H9 (cell line): ENCODE measurements around the gene TTLL4. TPM values are rescaled to one million over a fixed set of nuclear protein-coding genes. Genes with fewer than 3 reads are reported as not detected.

ENCODE experiments used
- DNase-seq: peaks from one replicate; pipeline ENCODE4 v3.0.0-alpha.2; 2017
- H2AFZ ChIP-seq: one replicate; pipeline ENCODE4 v1.6.1; 2013; ENCODE audit warnings: mild to moderate bottlenecking, low read length, control low read depth, moderate library complexity
- H2AK5ac ChIP-seq: 2 replicates; pipeline ENCODE4 v1.6.1; 2013; ENCODE audit warnings: low read length, control low read depth, mixed read lengths; ENCODE audit not compliant: insufficient read length
- H2BK120ac ChIP-seq: one replicate; pipeline ENCODE4 v1.6.1; 2013; ENCODE audit warnings: low read depth, mild to moderate bottlenecking, low read length, control low read depth, inconsistent platforms; ENCODE audit not compliant: poor library complexity, severe bottlenecking
- H2BK12ac ChIP-seq: 2 replicates; pipeline ENCODE4 v1.6.1; 2013; ENCODE audit warnings: low read length, control low read depth, mixed read lengths, low read depth; ENCODE audit not compliant: insufficient read length
- H2BK15ac ChIP-seq: 2 replicates; pipeline ENCODE4 v1.6.1; 2013; ENCODE audit warnings: low read depth, low read length, control low read depth
- H2BK20ac ChIP-seq: one replicate; pipeline ENCODE4 v1.6.1; 2013; ENCODE audit warnings: low read depth, mild to moderate bottlenecking, low read length, control low read depth, inconsistent platforms; ENCODE audit not compliant: poor library complexity, severe bottlenecking
- H2BK5ac ChIP-seq: 2 replicates; pipeline ENCODE4 v1.6.1; 2013; ENCODE audit warnings: low read length, control low read depth, mixed read lengths; ENCODE audit not compliant: insufficient read length
- H3K14ac ChIP-seq: 2 replicates; pipeline ENCODE4 v1.6.1; 2013; ENCODE audit warnings: low read length, control low read depth; ENCODE audit not compliant: insufficient read depth
- H3K18ac ChIP-seq: 2 replicates; pipeline ENCODE4 v1.6.1; 2013; ENCODE audit warnings: low read depth, mild to moderate bottlenecking, mixed read lengths, low read length, control low read depth; ENCODE audit not compliant: insufficient read length
- H3K23ac ChIP-seq: 2 replicates; pipeline ENCODE4 v1.6.1; 2013; ENCODE audit warnings: low read length, control low read depth, mixed read lengths, low read depth; ENCODE audit not compliant: insufficient read length
- H3K23me2 ChIP-seq: 2 replicates; pipeline ENCODE4 v1.6.1; 2013; ENCODE audit warnings: low read depth, mild to moderate bottlenecking, mixed read lengths, low read length, control low read depth; ENCODE audit not compliant: insufficient read length, poor library complexity, severe bottlenecking
- H3K27ac ChIP-seq: 2 replicates; pipeline ENCODE4 v1.5.1; 2013; ENCODE audit warnings: low read length, control low read depth, mixed read lengths, low read depth; ENCODE audit not compliant: insufficient read length
- H3K27me3 ChIP-seq: 2 replicates; pipeline ENCODE4 v1.6.1; 2013; ENCODE audit warnings: low read length, control low read depth, inconsistent platforms; ENCODE audit not compliant: insufficient read depth
- H3K4ac ChIP-seq: 2 replicates; pipeline ENCODE4 v1.6.1; 2013; ENCODE audit warnings: low read depth, mild to moderate bottlenecking, control low read depth, inconsistent platforms, low read length, moderate library complexity
- H3K4me1 ChIP-seq: 2 replicates; pipeline ENCODE4 v1.6.1; 2013; ENCODE audit warnings: low read length, control low read depth, inconsistent platforms; ENCODE audit not compliant: insufficient read depth
- H3K4me2 ChIP-seq: 2 replicates; pipeline ENCODE4 v1.6.1; 2013; ENCODE audit warnings: low read length, control low read depth, mixed read lengths; ENCODE audit not compliant: insufficient read length, insufficient read depth
- H3K56ac ChIP-seq: 2 replicates; pipeline ENCODE4 v1.6.1; 2013; ENCODE audit warnings: low read depth, mild to moderate bottlenecking, mixed read lengths, low read length, control low read depth; ENCODE audit not compliant: insufficient read length
- H3K79me1 ChIP-seq: 2 replicates; pipeline ENCODE4 v1.6.1; 2013; ENCODE audit warnings: low read depth, mild to moderate bottlenecking, moderate library complexity, low read length, control low read depth, inconsistent platforms; ENCODE audit not compliant: insufficient read depth, poor library complexity, severe bottlenecking
- H3K79me2 ChIP-seq: 2 replicates; pipeline ENCODE4 v1.6.1; 2013; ENCODE audit warnings: low read length, control low read depth, inconsistent platforms; ENCODE audit not compliant: insufficient read depth
- H3K9ac ChIP-seq: 2 replicates; pipeline ENCODE4 v1.6.1; 2013; ENCODE audit warnings: low read length, control low read depth, mixed read lengths; ENCODE audit not compliant: insufficient read length; ENCODE audit errors: extremely low read depth
- H3K9me3 ChIP-seq: one replicate; pipeline ENCODE4 v1.6.1; 2013; ENCODE audit warnings: low read depth, low read length, inconsistent platforms; ENCODE audit not compliant: control insufficient read depth
- H3T11ph ChIP-seq: one replicate; pipeline ENCODE4 v1.6.1; 2013; ENCODE audit warnings: mild to moderate bottlenecking, low read length, control low read depth, inconsistent platforms
- H4K20me1 ChIP-seq: one replicate; pipeline ENCODE4 v1.6.1; 2013; ENCODE audit not compliant: control insufficient read depth, insufficient read length, insufficient read depth
- H4K5ac ChIP-seq: 2 replicates; pipeline ENCODE4 v1.6.1; 2013; ENCODE audit warnings: low read depth, mild to moderate bottlenecking, mixed read lengths, low read length, control low read depth; ENCODE audit not compliant: insufficient read length
- H4K8ac ChIP-seq: replicated peaks from 2 replicates; pipeline ENCODE4 v1.6.1; 2013; ENCODE audit warnings: low read length, control low read depth, mixed read lengths, low read depth; ENCODE audit not compliant: insufficient read length
- H4K91ac ChIP-seq: 2 replicates; pipeline ENCODE4 v1.6.1; 2013; ENCODE audit warnings: low read depth, mild to moderate bottlenecking, moderate library complexity, mixed read lengths, low read length, control low read depth; ENCODE audit not compliant: insufficient read length
- H3K27ac Mint-ChIP-seq, 3 experiments: 2 replicates in 2 of 3; 3 replicates in 1 of 3; pipeline ENCODE4 v1.8.0; 2020 to 2021; ENCODE audit warnings: mixed read lengths in 3 of 3, mild to moderate bottlenecking in 1 of 3, moderate library complexity in 1 of 3
- H3K27me3 Mint-ChIP-seq: 2 replicates; pipeline ENCODE4 v1.8.0; 2021; ENCODE audit warnings: low read depth, mild to moderate bottlenecking, moderate library complexity, mixed read lengths
- H3K36me3 Mint-ChIP-seq, 3 experiments: 2 replicates in 2 of 3; 3 replicates in 1 of 3; pipeline ENCODE4 v1.8.0; 2020 to 2021; ENCODE audit warnings: low read depth in 3 of 3, mixed read lengths in 3 of 3; ENCODE audit not compliant: insufficient read depth in 1 of 3
- H3K4me1 Mint-ChIP-seq, 2 experiments: 2 replicates each; pipeline ENCODE4 v1.8.0; 2020; ENCODE audit warnings: mixed read lengths in 2 of 2
- H3K4me3 Mint-ChIP-seq, 2 experiments: 2 replicates in 1 of 2; 3 replicates in 1 of 2; pipeline ENCODE4 v1.8.0; 2020 to 2021; ENCODE audit warnings: mild to moderate bottlenecking in 2 of 2, mixed read lengths in 2 of 2, moderate library complexity in 1 of 2
- H3K9me3 Mint-ChIP-seq, 2 experiments: 2 replicates in 1 of 2; 3 replicates in 1 of 2; pipeline ENCODE4 v1.8.0; 2020; ENCODE audit warnings: mild to moderate bottlenecking in 2 of 2, mixed read lengths in 2 of 2, moderate library complexity in 1 of 2
- WGBS: extraction: QIAGEN DNeasy Blood & Tissue Kit; methylation state at CpG from one replicate; pipeline ENCODE4 v1.1.7; 2013; ENCODE audit warnings: missing lambda C conversion rate, low lambda C conversion rate, mixed read lengths; ENCODE audit not compliant: insufficient read length; ENCODE audit errors: extremely low coverage; 5-methylcytosine and 5-hydroxymethylcytosine counted together
- total RNA-seq: library from RNA; stranded (reverse); gene quantifications from 2 replicates; pipeline ENCODE4 v1.2.1, GENCODE V29; 2021
- TF ChIP-seq, protein P1 (sequence below): fragments of 200-600 bp; sonication (generic); conservative IDR thresholded peaks from 3 replicates; pipeline ENCODE4 v1.8.0; 2021; ENCODE audit warnings: antibody characterized with exemption, mild to moderate bottlenecking

The TTLL4 gene
- total RNA-seq, 1 experiment from 2014 or later = 96.4 TPM

DNA sequence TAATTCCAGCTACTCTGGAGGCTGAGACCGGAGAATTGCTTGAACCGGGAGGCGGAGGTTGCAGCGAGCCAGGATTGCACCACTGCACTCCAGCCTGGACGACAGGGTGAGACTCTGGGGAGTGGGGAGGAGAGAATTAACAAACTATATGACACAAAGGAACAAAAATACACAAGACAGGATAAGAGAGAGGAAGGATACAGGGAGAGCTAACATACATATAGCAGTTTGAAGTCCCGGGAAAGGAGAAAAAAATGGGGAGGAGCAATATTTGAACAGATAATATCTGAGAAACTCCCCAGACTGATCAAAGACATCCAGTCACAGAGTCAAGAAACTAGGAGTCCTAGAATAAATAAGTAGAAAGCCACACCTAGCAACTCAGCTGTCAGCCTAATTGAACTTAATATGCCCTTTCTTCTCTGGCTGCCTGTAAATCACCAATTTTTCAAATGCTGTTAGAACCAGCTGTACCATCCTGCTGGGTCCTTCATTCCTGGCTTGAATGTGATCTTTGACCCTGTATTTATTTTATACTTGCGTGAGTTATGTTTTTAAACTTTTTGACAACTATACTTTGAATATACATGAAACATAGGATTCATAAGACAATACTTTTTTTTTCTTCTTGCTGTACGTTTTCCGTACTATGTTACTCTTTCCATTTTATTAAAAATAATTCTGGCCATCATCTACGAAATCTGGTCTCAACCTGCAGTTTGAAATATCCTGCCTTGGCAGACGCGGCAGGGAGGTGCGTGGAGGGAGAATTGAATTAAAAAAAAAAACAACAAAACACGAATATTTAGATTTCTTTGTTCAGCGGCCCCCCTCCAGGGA lies 70.4 kb downstream of the TTLL4 start:
- no peak for DNase-seq
- Histone ChIP-seq H2BK15ac (no peak overlapping the region), H3K23me2 (peaks cover 14% of the 10 kb centered on the region), H3K4me1 (no peaks in the 10 kb centered on the region), H3K79me1 (no peaks in the 10 kb centered on the region), H2BK20ac (no peak overlapping the region), H3K4ac (no peak overlapping the region), H2BK120ac (no peak overlapping the region), H3K79me2 (no peaks in the 10 kb centered on the region), H2AK5ac (no peak overlapping the region), H4K20me1 (no peaks in the 10 kb centered on the region), H3K9ac (peak overlapping the region; percentile 36), H4K91ac (no peak overlapping the region), H3K23ac (no peak overlapping the region), H2BK12ac (no peak overlapping the region), H2AFZ (no peak overlapping the region), H3K56ac (no peak overlapping the region), H2BK5ac (no peak overlapping the region), H4K8ac (no peak overlapping the region), H3K14ac (no peak overlapping the region), H4K5ac (no peak overlapping the region), H3K27ac (no peak overlapping the region), H3K27me3 (peaks cover 4% of the 10 kb centered on the region; the same call in 1 of the 2 replicates), H3T11ph (no peak overlapping the region), H3K9me3 (no peaks in the 10 kb centered on the region), H3K4me2 (peak overlapping the region; percentile 82), H3K18ac (no peak overlapping the region)
- Mint-ChIP-seq H3K27ac (no peak overlapping the region), H3K36me3 (peaks cover 0 to 11% (median 8%) of the 10 kb centered on the region in 3 experiments; a peak in 5 of 7 replicates), H3K4me1 (peaks cover 11 to 20% of the 10 kb centered on the region in 2 experiments), H3K27me3 (peaks cover 52% of the 10 kb centered on the region), H3K4me3 (peak overlapping the region; percentile 68 to 80), H3K9me3 (peaks cover 4 to 9% of the 10 kb centered on the region in 2 experiments; a peak in 3 of 5 replicates)
- TF ChIP-seq, protein P1, sequence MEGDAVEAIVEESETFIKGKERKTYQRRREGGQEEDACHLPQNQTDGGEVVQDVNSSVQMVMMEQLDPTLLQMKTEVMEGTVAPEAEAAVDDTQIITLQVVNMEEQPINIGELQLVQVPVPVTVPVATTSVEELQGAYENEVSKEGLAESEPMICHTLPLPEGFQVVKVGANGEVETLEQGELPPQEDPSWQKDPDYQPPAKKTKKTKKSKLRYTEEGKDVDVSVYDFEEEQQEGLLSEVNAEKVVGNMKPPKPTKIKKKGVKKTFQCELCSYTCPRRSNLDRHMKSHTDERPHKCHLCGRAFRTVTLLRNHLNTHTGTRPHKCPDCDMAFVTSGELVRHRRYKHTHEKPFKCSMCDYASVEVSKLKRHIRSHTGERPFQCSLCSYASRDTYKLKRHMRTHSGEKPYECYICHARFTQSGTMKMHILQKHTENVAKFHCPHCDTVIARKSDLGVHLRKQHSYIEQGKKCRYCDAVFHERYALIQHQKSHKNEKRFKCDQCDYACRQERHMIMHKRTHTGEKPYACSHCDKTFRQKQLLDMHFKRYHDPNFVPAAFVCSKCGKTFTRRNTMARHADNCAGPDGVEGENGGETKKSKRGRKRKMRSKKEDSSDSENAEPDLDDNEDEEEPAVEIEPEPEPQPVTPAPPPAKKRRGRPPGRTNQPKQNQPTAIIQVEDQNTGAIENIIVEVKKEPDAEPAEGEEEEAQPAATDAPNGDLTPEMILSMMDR = no peak
- no CpG with 5 or more reads among the region's 15 CpGs for WGBS
